Activated naive CD4-positive, alpha-beta T cell treated with Interleukin-2 at 50 U/mL for 16 hours (primary cell): ENCODE measurements around the gene MEIS2.

ENCODE experiments used
- DNase-seq: peaks from one replicate; pipeline ENCODE4 v3.0.0-alpha.2; 2020

MEIS2 gene

DNA sequence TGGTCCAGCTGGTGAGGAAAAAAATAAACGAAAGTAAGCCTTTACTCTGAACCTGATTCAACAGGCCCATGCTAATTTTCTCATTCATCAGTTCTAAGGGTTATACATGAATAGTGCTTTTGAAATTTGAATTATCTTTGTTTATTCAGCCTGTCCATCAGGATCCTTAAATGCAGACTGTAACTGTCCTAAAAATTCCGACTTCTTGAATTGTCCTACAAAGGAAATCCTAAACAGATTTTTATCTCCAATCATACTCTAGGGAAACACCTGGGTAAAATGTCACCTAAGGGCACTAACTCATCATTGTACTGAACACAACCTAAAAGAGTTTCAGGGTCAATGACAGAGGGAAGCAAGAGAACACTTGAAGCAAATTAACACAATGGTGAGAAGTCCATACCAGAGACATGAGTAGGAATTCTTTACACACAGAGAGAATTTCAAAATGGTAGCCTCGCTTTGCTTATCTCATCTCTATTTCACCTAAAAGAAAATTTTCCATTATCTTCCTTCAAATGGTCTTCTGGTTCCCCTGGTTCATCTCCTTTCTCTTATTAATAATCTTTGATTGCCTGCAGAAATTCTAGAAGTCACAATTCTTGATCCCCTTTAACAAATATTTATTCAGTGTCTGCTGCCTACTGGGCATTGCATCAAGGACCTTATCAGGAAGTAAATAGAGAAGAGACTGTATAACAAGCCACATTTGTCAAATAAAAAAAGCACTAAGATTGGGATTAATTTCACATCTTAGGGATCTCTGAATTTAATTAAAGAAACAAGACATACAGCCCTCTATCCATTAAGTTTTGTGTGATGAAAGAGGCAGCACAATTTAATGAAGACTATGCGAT lies 182.7 kb downstream of the MEIS2 start:
- no peak for DNase-seq

DNA sequence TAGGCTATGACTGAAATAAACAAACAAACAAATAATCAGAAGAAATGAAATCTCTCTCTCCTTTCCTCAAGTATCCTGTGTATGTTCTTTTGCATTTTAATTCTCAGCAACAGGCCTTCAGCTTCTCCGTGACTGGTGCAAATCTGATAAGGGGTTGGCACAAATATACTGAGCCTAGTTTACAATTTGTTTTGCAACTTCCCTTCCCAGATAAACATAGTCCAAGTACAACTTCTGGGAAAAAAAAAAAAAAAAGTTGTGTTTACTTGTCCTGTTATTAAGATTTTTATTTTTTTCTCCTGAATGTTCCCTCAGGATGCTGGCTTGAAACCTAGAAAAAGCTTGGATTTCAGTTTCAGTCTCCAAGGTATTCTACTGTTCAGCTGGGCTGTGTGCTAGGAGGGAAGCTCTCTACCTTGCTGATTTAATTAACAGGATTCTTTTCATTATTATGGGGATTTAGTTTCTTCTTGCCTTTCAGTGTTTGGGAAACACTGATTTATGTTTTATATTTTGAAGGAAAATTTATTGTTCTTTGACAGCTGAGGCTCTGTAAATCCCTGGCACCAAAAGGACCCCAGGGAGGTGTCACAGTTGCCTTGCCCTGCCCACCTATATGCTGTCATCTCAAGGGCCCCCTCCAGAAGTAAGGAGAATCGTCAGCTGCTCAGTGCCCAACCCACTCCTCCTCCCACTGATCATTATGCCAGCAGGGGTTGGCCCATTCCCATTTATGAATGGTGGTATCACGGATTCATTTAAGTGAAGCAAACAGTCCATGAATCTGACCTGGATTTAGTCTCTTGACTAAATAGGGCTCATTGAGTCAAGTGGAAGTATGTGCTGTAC lies 185.2 kb downstream of the MEIS2 start:
- DNase-seq, result no peak

DNA sequence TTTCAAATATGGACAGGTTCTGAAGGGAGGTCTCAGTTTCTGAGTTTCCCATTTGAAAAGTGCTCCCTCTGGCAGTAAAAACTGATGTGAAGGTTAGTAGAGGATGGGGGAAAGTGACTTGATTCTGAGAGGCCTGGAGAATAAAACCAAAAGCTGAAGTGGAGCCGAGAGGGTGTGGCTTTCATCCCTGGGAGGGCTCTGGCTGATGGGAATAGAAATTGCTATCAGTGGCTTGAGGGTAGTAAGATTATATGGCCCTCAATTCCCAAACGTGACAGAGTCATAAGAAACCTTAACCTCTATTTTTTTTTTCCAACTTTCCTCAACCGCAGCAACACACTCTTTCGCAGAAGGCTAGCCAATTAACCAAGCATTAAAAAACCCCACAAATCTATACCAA lies 185.9 kb downstream of the MEIS2 start:
- no peak for DNase-seq

GRCh38 chr15:36912311-36912712 lies 188.0 kb downstream of the MEIS2 start:
- no peak for DNase-seq

DNA sequence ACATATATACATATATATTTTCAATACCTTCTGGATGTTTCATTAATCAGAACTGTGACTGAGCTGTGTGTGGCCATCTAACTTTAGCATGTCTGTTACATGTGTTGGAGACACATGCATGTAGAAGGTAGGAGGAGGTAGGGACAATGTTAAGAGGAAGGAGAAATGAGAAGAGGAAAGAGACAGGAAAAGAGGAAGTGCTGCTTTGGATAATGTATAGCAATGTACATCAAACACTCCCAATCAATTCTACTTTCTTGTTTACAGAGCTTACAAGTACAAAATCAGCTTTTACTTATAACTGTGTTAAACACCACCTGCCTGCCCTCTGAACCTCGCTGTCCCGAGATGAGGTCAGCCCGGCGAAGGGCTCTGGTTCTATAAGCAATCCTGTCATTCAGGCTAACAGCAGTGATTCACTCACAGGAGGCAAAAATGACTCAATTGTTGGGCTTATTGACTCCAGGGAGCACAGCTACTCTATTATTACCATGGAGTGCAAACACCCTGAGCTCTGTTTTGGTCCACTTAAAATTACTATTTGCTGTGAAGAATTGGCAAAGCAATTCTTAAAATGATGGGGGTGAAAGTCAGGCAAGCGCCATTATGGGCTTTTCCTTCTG lies 188.9 kb downstream of the MEIS2 start:
- no peak for DNase-seq

GRCh38 chr15:36908991-36909390 lies 191.4 kb downstream of the MEIS2 start:
- DNase-seq, result no peak

- no peak for DNase-seq
Measured at GRCh38 chr15:36907295-36907694, 193.1 kb downstream of the MEIS2 start.

GRCh38 chr15:36905908-36906307 lies 194.4 kb downstream of the MEIS2 start:
- DNase-seq, result no peak

DNA sequence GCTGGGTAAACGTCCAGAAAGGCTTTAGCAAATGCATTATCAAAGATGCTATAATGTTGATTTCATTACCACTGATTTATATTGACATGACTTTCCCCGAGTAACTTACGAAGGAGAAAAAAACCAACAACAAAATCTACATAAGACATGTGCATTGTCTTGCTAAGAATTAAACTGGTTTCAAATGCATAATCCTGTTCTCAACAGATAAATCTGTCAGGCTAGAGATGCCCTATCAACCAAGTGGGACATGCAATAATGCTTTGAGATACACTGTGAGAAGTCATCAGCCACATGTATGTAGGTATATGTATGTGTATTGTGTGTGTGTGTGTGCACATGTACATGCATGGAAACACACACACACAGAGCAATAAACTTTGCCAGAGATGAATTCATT lies 195.6 kb downstream of the MEIS2 start:
- DNase-seq, result no peak

- no peak for DNase-seq
Measured at GRCh38 chr15:36903922-36904556, 196.3 kb downstream of the MEIS2 start.

DNA sequence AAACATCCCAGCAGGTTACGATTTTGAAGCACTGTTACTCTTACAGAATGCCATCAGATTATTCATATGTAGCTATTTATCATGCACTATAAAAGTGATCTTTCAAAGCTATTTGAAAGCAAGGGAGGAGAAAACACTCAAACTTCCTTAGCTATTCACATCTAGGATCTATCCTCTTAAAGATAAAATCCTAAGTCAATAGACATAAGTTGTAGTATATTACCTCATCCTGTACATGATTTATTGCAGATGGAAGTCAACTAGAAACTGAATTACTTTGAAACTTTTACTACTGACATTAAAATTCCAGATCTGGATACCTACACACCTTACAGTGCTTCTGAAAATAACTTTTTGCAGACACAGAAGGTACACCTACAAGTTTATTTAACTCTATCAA lies 197.2 kb downstream of the MEIS2 start:
- DNase-seq, result no peak

DNA sequence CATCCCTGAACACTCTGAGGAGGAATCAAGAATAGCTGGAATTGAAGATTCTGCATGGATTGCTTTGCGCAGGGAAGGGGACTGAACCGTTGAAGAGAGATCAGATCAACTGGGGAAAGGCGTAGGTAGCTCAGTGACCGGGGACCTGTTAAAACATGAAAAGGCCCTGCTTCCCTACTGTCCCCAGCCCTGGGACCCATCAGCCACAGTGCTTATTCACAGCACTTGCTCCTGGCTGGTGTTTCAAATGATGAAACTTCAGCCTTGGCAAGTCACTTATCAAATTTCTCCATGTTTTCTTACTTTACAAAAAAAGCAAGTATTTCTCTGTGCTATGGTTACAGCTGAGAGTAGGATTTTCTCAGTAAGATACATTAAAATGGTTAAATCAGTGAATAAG lies 199.3 kb downstream of the MEIS2 start:
- no peak for DNase-seq

- no peak for DNase-seq
Measured at GRCh38 chr15:36899696-36900095, 200.7 kb downstream of the MEIS2 start.

DNA sequence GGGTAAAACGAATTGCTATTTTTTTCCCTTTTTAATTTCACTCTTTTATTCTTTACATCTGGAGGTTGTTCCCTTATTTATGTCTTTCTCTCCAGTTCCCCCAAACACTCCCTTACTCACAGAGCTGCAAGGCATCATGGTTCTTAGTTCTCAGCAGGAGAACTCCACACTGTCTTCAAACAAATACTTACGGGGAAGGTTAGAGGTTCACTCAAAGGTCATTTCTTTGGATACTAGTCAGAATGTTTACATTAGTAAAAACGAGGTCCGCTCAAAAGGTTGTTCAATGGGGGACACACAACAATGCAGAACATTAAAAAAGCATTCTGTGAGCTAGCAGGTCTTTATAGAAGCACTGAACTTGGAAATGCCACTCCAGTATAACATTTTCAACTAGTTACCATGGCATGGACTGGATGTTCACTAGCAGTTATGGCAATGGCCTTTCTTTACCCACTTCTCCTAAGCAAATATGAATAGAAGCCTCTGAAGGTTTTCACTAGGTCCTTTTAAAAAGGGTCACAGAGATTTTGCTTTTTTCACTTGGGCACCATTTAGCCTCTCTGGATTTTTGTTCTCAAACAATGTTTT lies 201.7 kb downstream of the MEIS2 start:
- no peak for DNase-seq

GRCh38 chr15:36897834-36898233 lies 202.5 kb downstream of the MEIS2 start:
- DNase-seq, result no peak

GRCh38 chr15:36896949-36897348 lies 203.4 kb downstream of the MEIS2 start:
- no peak for DNase-seq

- no peak for DNase-seq
Measured at GRCh38 chr15:36894075-36894474, 206.3 kb downstream of the MEIS2 start.

DNA sequence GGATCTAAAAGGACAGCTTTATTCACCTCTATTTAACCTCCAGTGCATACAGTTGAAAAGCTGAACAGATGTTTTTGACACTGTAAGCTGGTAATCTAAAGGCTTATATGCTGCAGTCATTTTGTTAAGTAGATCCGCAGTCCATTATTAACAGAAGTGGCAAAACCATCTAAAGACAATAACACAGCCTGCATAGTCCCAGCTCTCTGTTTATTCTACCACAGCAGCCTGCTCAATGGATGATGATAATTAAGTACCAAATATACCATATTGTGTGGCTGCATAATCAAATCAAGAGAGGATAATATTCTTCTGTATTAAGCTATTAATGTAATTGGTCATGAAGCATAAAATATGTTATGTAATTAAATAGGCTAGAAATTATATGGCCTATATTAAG lies 207.1 kb downstream of the MEIS2 start:
- DNase-seq, result no peak

GRCh38 chr15:36888011-36888992 lies 212.0 kb downstream of the MEIS2 start:
- no peak for DNase-seq

GRCh38 chr15:36887214-36887961 lies 213.0 kb downstream of the MEIS2 start:
- DNase-seq, result no peak

DNA sequence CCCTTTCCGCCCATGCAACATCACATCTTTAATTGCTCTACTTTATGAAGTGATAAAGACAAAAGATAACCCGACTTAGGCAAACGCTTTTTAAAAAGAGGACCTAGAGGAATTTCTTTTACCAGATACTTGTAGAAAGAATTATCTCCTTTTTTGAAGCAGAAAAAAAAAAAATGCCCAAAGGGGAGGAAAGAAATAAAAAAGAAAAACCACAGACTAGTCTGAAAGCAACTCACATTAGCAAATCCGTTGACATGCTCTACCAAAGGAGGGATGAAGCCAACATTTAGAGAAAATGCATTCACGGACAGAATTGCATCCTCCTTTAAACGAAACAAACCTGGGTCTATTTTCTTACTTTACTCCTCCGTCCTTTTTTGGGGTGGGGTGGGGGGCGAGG lies 213.6 kb downstream of the MEIS2 start:
- no peak for DNase-seq
